Stimulated activated CD4-positive, alpha-beta T cell treated with anti-CD3 and anti-CD28 coated beads, Interleukin-1b, Interleukin-23, amount 100 ng/mL, for 48 hours (primary cell): ENCODE results near the gene HHATL.

Source experiments
- DNase-seq: peaks from one replicate; pipeline ENCODE4 v3.0.0-alpha.2; 2020

Gene HHATL, protein sequence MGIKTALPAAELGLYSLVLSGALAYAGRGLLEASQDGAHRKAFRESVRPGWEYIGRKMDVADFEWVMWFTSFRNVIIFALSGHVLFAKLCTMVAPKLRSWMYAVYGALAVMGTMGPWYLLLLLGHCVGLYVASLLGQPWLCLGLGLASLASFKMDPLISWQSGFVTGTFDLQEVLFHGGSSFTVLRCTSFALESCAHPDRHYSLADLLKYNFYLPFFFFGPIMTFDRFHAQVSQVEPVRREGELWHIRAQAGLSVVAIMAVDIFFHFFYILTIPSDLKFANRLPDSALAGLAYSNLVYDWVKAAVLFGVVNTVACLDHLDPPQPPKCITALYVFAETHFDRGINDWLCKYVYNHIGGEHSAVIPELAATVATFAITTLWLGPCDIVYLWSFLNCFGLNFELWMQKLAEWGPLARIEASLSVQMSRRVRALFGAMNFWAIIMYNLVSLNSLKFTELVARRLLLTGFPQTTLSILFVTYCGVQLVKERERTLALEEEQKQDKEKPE

DNA sequence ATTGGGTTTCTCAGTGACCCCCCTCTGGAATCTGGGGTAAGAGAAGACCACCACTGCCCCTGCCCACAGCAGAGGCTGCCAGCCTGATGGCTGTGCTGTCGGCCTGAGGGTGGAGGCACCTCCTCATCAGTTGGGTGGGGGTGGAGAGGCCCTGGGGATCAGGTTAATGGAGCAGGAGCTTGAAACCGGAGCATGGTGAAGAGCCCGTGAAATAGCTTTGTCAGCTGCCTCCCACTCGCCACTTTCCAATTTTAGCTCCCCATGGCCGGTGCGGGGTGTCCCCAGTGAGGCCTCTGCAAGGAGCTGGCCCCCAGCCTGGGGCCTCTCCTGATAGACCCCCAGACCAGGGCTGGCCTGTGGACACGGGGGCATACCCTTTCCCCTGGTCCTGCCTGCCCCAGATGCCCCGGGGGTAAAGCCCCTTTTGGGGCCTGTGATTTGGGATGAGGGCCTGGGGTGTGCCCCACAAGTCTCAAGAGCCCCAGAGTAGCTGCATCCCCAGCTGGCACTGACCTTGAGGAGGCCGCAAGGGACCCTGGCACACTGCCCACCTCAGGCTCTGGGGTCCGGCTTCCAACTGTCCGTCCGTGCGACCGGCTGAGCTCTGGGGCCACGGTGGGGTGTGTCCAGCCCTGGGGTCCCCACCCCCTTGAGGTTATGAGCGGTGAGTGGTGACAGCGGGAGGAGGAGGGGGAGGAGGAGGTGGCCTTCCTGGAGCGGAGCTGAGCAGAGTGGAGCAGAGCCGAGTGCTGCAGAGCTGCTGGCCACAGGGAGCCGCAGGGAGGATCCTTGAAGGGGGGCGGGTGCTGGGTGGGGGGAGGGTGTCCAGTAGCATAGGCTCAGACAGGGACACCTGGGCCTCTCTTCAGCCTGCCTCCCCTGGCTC, at the start of gene HHATL:
HHATL (minus strand) TSS at position 733 of the 886 bp plus-strand sequence. CDS start 1,972 bp downstream, outside the sequence.
- DNase-seq = no peak

DNA sequence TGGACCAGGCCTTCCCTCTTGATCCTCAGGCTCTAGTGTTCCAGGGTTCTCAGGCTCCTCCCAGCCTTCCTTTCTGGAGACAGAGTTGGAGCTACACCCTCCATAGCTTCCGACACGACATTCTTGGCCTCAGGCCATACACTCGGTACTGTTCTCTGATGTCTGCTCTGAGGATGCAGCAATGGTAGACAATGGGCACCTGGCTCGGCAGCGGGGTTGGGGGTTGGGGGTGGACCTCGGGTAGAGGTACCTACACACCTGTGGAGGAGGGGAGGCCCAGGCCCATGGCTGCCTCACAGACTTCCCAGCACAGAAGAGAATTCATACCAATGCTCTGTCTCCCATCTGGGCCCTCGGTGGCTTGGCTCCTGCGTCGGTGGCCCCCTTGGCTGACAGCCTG, 49.0 kb upstream of the HHATL start:
- DNase-seq = no peak

GRCh38 chr3:42750834-42751233, 48.2 kb upstream of the HHATL start:
- no peak for DNase-seq

DNA sequence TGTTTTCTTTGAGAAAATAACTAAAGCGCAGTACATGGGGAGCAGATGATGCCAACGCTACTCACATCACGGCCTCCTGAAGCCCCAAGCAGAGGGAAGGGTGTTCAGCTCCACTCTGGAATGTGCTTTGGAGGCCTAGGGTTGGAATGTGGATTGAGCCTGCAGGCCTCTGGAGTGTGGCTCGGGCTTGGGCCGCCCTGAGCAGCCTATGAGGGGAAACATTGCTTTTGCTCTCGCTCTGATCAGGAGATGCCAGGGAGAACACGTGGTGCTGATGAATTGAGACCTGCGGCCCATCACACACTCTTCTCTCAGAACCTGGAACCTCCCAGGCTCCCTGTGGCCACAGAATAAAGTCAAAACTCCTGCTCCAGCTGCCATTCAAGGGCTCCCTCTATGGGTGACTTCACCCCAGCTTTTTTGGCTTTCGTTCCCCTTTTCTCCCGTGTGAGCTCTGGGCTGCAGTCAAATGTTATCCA, 47.2 kb upstream of the HHATL start:
- DNase-seq = no peak

GRCh38 chr3:42749025-42749752, 46.6 kb upstream of the HHATL start:
- no peak for DNase-seq

- DNase-seq = no peak
These were observed 45.0 kb upstream of the HHATL start for GRCh38 chr3:42747581-42747980.

GRCh38 chr3:42746455-42747450, 44.2 kb upstream of the HHATL start:
- DNase-seq = no peak

DNA sequence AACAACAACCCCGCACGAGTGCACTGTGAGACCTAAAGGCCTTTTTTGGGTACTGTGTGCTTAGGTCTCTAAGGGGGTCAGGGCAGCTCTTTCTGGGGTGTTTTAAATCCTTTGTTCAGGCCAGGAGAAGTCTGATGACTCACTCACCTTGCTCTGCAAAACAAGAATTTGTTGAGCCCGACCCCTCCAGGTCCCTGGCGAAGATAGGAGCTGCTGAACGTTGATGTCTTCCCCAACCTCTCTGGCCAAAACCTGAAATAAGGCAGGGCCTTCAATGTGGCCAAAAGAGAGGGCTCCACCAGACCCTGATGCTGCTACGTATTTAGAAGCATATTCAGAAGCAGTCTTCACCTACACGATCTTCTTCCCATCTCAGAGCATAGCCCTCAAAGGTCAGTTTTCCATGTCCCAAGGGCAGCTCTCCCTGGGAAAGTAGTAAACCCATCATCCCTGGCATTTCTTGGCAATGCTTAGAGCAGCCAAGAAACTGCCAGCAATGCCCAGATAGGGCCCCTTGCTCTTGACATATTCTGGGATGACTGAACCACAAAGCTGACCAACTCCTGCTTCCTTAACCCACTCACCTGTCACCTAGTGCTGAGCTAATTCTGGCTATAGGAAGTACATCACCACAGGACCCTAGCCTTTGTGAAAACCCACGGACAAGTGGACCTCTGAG, 43.3 kb upstream of the HHATL start:
- DNase-seq = no peak

GRCh38 chr3:42745291-42745745, 42.7 kb upstream of the HHATL start:
- no peak for DNase-seq

DNA sequence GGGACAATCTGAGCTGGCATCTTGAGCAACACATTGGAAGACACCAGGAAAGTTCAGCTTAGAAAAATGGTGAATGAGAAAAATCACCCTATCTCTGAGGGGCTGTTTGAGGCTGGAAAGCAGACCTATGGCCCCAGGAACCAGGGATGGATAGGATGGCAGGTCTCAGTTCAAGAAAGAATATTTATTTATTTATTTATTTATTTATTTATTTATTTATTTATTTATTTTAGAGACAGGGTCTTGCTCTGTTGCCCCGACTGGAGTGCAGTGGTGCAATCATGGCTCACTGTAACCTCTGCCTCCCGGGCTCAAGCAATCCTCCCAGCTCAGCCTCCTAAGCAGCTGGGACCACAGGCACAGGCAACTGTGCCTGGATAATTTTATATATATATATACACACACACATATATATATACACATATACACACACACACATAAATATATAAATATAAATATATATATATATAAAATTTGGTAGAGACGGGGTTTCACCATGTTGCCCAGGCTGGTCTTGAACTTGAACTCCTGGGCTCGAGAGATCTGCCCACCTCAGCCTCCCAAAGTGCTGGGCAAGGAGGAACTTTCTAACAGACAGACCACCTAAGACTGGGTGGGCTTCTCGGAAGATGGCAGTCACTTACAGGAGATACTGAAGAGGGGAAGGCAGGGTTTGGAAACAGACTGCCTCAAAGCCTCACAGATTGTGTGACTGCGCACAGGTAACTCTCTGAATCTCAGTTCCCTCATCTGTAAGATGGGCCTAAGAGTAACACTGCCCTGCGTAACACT, 40.8 kb upstream of the HHATL start:
- DNase-seq = no peak

- no peak for DNase-seq
These were observed 40.1 kb upstream of the HHATL start for GRCh38 chr3:42742688-42743087.

GRCh38 chr3:42742259-42742658, 39.7 kb upstream of the HHATL start:
- no peak for DNase-seq

DNA sequence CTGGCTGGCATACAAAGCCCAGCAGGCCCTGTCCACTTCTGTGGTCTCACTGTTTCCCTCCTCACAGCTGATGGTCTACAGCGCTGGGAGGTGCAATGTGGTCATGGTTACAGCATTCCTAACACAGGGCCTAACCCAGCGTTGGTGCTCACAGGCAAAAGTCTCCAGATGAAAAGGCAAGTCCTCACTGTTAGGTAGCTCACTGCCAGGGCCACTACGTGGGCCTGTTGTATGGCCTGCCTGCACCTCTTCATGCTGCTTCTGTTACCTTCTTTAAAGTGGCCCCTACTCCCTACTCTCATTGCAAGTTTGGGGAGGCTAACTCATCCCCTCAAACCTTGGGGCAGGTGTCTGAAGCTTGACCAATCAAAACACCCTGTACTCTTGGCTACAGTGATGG, 39.2 kb upstream of the HHATL start:
- no peak for DNase-seq

DNA sequence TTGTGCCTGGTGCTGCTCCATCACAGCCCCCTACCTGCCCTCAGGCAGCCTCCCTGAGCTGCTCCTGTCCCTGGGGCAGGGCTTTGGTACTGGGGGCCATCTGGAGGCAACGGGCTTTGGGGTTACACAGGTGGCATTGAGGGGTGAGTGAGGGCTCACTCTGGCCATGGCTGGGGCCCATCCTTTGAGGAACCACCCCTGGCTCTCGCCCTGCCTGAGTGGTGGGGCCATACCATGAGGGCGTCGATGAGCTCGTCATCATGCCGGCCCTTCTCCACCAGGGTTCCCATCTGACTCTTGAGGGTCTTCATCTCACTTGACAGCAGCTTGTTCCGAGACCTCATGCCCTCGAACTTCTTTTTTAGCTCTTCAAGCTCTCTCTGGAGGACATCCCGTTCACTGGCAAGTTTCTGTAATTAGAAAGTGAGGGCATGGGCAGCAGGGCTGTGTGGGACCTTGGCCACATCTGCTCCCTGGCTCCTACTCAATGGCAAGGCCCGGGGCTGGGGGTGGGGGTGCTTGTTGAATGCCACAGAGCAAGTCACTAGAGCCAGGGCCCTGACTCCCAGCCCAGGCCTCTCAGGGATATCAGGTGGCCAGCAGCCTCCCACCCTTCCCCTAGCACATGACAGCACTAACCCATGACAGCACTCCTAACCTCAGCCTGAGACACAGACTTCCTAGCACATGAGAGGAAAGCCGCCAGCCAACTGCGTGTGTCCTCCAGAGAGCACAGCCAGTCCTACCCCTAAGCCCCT, 37.0 kb upstream of the HHATL start:
- no peak for DNase-seq

DNA sequence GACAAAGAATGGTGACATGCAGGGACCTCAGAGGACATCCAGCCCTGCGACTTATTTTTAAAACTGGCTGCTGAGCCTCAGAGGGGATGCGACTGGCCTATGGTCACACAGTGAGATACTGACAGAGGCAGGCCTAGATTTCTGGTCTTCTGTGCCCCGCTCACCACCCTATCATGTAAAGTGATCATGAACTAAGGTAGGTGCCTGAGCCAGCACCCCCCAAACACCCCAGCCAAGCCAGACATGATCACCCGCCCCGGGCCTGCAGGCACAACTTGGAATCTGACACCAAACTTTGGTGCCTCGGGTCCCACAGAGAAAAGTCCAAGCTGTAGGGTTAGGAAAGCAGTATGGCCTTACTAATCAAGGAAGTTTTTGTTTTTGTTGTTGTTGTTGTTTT, 33.9 kb upstream of the HHATL start:
- DNase-seq = no peak

GRCh38 chr3:42736081-42736480, 33.5 kb upstream of the HHATL start:
- DNase-seq = no peak

DNA sequence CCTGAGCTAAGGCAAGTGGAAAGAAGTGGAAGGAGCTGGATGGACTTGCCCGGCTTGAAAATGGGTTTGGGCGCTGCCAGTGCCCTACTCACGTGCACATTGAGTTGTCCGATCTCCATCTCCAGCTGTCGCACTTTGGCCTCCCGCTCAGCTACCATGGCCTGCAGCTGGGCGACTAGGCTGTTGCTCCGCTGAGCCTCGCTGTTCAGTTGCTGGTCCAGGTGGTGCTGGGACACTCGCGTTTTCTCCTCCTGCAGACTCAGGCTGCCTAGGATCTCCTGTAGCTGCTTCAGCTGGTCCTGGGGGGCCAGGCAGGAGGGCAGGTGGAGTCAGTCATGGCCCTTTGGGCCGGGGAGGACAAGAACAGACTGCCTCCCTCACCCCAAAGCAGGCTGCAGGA, 33.0 kb upstream of the HHATL start:
- DNase-seq = no peak

GRCh38 chr3:42735019-42735418, 32.4 kb upstream of the HHATL start:
- no peak for DNase-seq

DNA sequence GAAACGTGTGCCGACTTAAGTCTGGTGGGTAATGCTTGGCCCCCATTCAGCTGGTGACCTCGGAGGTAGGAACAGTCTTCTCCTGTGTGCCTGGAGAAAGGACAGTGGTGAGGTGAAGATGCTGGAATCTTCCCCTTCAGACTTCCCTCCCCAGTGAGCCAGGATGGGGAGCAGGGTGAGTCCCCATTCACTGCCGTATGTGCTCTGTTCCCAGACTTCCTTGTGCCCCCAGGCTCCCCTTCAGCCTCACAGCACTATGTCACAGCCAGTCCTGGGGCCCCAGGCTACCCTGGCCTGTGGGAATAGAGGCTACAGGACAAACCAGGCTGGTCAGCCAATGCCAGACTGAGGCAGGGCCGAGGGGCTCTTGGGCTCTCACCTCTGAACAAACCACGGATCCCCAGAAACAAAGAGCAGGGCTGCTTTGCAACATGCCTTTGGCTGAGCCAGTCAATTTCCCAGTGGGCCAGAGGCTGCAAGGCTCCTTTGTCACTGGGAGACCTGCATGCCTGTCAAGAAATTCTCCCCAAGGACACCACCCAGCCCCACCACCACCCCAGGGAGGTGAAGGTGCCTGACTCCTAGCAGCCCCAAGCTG, 31.8 kb upstream of the HHATL start:
- no peak for DNase-seq
